Effector CD8-positive, alpha-beta T cell (primary cell): ENCODE results near the gene SMC6.

ENCODE experiments used
- DNase-seq: peaks from one replicate; lab custom pipeline; 2025; lab: John Stamatoyannopoulos, UW

SMC6 gene

DNA sequence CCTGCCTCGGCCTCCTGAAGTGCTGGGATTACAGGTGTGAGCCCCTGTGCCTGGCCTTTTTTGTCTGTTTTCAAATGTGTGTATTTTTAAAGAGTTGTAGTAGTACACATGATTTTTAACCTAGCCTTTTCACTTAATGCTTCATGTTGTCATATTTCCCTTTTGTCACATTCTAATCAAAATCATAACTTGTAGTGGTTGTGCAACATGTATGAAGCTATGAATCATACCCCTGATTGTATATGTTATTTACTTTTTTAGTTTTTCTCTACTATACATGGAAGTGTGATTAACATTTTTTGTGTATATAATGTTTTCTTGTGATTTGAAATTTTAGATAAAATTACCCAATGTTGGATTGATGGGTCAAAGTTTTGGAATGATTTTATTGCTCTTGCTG lies 8.8 kb upstream of the SMC6 start:
- DNase-seq, result no peak

DNA sequence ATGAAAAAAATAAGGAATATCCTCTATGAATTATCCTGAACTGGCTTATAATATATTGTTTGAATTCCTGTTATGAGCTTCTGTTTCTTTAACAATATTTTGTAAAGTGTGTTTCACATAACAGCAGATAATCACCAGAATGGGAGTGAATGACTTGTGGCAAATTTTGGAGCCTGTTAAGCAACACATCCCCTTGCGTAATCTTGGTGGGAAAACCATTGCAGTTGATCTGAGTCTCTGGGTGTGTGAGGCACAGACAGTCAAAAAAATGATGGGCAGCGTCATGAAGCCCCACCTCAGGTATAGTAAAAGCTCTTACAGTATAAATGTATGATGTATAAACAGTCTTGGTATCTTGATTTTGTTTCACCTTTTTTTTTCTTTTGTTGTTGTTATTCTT lies 6.2 kb upstream of the SMC6 start:
- DNase-seq, result no peak

DNA sequence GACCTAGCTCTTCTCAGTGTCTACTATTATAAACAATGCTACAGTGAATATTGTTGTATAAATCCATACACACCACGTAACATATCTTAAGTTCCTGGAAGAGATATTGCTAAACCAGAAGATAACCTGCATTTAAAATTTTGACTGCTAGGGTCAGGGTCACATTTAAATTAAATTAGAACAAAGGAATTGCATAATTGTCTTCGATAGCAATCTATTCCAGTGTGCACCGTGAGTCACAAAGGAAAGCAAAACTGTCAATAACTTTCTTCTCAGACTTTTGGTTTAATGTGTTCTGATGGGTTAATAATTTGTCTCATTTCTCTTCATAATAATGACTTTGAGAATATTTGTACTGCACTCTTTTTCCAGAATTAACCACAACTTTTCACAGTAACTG lies 4.5 kb upstream of the SMC6 start:
- no peak for DNase-seq

DNA sequence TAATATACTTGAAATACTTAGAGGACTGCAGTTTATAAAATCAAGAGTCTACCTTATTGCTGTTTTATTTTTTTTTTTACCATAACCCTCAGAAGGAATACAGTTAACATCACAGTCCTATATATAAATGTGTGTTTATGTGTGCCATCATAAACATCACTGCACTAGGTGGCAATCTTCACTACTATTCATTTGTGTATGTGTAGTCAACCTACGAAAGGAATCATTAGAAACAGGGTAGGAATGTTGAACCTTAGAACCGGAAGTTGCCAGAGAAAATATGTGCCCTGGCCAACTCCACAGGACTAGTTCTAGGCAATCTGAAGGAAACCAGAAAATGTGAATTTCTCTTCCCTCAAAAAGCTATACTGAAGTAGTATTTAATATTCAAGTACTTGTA lies 3.7 kb upstream of the SMC6 start:
- DNase-seq, result no peak

DNA sequence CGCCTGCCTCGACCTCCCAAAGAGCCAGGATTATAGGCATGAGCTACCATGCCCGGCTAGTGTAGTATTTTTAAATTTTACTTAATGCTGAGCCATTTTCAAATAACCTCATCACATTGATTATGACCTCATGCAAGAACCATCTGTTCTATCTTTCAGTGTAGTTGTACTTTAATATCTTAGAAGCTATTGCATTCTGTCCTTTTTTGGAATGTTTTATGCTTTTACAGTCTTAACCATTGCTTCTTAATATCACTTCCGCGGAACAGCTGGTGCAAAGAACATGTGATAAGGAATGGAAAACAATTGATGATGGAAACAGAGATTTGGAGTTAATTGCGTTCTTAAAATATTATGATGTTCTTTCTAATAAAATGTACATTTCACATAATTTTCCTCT lies 3.1 kb upstream of the SMC6 start:
- DNase-seq, result no peak

DNA sequence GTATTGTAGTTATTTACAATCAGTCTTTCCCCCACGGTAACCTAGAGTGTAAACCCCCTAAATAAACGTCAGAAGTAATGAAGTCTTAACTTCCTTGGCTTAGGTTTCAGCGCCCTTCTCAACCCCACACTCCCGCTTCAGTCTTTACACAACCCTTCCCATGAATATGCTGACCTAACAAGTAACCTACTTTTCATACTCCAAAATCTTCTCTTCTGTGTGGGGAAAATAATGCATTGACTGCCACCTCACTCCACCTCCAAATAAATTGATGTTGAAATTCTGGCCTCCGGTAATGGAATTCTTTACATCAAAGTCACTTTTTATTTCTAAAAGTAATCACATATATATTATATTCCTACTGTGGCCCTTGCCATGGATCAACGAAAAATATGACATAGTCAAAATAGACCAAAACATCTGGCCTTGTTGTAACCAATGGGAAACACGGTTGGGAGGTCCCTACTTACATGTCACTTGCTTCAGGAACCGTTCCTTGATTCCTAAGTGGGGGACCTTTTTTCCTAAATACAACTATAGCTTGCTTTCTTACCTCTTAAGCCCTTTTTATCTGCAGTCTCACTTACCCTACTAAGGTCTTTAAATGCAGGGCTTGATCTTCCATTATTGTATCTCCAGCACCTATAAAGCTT lies 1.3 kb upstream of the SMC6 start:
- DNase-seq, result no peak

DNA sequence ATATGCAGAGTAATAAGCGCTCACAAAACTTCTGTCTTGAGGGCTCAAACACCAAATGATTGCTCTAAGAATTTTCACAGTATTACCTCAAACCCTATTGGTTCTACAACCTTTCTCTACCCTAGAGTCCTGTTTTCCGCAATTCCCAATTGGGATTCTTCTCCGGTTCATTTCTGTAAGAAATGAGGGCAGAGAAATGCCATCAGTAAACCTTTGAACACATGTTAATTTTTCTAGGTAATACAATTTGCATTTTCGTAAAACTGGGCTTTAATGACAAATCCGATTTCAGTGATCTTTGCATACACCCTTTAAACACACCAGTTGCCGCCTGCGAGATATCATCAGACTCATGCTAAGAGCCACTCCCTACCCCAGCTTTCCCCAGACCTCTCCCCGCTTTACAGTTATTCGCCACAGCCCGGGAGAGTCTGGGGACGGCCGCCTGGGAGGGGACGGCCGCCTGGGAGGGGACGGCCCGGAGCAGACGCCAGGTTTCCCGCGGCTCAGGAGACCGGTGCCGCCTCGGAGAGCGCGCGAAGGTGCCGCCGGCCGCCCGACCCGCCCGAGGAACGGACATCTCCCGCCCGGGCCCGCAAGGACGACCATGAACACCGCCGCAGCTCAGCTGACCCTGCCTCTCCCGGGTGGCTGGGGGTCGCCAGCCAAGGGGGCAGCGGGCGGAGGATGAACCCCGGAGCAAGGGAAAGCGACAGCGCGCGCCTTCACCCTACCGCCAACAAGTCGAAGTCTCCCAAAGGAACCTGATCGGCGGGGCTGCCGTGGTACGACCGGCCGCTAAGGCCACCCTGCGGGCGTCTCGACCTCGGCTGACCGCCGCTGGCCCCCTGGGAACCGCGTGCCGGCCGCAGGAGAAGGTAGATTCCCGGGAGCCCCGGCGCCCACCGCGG lies 463 bp downstream of the SMC6 start:
- peak; percentile 28 for DNase-seq

DNA sequence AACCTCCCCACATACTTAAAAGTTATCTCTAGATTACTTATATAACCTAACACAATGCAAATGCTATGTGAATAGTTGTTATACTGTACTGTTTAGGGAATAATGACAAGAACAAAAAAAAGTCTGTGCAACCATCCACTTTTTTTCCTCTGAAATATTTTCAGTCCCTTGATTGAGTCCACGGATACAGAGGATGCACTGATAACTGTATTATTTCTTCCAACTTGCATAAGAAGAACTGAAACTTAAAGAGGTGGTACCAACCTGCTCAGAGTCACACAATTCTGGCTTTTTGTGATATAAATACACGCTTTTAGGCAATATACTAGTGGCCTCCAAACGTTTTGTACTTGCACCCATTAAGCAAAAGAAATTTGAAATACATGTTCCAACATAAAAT lies 1.4 kb downstream of the SMC6 start:
- DNase-seq, result no peak

DNA sequence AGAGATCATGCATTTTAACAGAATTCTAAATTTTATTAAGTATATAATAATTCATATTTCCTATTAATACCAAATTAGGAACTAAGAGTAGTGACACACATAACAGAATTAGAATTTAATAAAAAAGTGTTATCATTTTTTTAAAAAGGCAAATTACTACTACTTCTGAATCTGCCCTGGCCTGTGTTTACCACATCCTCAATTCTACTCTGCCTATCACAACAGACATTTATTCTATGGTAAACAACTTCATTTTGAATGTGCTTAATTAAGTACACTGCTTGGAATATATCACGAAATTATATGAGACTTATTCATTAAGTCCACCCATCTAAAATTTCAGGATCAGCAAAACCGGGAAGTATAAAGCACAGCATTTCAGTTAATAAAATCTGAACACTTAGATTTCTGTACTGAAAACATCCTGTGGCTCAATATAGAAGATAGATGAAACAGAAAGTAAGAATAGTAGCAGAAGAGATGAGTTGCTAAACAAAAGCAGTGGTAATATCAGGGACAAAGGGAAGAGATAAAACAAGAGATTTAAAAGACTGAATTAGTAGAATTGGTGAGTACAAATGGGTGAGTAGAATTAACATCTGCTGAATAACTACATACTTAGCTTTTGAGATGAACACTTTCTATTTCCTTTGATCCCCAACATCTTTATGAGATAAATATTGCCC lies 3.7 kb downstream of the SMC6 start:
- no peak for DNase-seq

DNA sequence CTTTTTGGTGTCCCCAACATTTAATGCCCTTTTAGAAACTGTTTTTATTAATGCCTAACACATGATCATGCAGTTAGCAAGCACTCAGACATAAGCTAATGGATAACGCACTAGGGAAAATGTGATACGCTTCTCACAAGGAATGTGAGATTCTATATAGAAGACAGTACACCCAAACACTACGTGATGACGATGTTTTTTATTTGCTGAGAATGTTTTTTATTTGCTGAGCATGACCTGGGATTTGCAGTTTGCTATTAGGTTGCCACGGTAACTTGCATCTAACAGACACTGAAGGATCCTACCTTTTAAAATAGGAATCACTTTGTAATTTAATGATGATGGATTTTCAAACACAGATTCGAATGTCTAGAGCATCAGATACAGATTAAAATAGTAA lies 4.9 kb downstream of the SMC6 start:
- DNase-seq, result no peak

DNA sequence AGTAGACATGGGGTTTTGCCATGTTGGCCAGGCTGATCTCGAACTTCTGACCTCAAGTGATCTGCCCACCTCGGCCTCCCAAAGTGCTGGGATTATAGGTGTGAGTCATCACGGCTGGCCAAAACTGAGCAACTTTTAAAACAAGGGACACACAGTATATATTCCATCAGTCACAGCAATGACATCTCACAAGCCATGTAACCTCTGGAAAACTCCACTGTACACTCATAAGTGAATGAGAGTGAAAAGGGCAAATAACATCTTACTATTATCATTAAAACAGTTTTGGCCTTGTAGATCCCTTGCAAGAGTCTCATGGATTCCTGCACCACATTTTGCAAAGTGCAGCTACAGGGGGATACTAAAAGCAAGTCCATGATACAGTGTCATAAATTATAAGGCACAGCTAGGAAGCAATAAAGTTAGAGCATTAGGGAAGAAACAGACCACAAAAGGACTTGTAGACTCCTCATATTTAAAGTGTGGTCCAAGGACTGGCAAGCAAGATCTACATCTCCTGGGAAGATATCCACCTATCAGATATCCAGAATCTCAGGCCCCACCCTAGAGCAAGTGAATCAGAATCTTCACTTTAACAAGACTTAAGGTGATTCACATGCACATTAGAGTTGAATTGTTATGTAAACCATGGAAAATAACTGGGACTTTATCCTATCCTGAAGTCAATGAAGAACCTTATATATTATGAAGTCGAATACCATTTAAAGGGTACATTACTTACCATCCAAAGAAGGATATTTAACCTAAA lies 5.7 kb downstream of the SMC6 start:
- no peak for DNase-seq

DNA sequence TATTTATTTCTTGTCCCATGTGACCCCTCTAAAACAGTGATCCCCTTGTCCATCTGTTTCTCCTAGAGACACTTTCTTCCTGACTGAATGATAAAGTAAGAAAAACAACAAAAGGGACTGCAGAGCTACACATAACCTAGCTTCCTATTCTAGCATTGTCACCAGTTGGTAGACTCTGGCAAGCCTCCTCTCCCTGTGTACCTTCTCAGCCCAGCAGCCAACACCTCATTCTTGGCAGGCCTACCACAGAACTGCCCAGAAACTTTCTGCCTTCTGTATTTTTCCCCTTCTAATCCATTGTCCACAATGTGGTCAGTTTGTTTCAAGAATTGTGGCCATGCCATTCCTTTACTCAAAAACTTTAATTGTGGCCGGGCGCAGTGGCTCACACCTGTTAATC lies 13.4 kb downstream of the SMC6 start:
- no peak for DNase-seq

DNA sequence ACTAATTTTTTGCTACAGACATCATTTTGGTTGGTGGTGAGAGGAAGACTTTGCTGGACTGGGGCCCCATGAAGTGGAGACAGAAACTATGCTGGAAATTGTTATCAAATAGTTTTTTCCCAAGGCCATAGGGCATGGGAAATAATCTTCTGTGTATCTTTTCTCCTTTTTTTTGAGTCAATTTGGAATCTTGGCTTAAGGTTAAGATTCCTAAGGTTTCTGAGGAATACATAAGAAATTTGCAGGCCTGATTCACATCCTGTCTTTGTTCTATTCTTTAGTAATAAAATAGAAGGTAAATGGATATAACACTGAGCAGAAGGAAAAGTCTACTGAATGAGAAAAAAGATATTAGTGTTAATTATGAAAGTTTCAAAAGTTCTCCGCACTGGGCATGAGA lies 16.6 kb downstream of the SMC6 start:
- no peak for DNase-seq

DNA sequence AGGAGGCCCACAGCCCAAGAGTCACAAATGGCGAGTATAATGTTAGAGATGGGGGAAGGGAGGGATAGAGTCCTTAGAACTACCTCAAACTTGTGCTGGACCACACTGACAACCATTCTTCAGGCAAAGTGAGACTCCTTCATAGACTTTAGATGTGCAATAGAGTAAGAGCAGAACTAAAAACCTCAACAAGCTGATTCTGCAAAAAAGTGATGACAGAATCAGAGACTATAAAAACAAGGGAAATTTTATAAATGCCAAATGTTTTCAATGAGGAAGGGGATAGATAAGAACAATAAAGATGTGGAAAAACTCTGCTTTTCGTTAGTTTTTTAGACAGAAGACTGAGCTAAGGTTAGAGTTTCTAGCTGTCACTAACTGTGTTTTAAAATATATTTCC lies 17.7 kb downstream of the SMC6 start:
- no peak for DNase-seq

DNA sequence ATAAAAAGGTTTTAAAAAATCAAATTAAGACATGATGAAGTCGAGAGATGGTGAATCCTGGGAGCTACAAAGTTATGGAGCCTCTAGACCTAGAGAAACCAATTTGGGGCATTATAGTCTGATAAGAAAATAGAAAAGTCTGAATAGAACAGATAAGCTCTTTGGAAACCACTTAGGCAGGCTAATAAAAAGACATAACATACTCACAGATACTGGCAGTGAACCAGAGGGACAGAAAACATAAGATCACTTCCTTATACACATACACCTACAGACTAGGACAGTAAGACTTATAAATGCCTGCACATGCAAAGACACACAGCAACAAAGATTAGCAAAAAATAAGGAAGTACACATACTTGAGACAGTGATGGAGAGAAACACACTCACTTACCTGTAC lies 20.0 kb downstream of the SMC6 start:
- DNase-seq, result no peak

DNA sequence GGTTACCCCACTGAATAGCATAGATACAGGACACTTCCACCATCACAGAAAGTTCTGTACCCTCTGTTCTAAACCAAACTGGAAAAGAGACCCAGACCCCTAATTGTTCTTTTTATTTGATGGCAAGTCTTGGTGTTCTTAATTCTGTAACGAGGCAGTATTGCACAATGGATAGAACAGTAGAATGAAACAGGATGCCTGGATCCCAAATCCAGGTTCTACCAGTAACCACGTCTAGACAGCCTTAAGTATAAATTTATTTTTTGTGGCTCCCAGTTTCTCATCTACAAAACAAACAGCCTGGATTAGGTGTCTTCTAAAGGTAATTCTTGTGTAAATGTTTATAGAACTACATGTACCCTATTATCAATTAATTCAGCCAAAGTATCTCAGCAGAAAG lies 23.7 kb downstream of the SMC6 start:
- DNase-seq, result no peak

DNA sequence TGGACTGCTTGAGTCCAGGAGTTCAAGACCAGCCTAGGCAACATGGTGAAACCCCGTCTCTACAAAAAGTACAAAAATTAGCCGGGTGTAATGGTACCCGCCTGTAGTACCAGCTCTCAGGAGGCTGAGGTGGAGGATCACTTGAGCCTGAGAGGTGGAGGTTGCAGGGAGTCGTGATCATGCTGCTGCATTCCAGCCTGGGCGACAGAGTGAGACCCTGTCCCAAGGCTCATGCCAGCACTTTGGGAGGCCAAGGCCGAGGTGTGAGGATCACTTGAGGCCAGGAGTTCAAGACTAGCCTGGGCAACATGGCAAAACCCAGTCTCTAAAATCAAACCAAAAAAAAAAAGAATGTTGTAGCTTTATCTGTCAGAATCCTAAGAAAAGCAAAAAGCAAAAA lies 25.4 kb downstream of the SMC6 start:
- DNase-seq, result no peak

DNA sequence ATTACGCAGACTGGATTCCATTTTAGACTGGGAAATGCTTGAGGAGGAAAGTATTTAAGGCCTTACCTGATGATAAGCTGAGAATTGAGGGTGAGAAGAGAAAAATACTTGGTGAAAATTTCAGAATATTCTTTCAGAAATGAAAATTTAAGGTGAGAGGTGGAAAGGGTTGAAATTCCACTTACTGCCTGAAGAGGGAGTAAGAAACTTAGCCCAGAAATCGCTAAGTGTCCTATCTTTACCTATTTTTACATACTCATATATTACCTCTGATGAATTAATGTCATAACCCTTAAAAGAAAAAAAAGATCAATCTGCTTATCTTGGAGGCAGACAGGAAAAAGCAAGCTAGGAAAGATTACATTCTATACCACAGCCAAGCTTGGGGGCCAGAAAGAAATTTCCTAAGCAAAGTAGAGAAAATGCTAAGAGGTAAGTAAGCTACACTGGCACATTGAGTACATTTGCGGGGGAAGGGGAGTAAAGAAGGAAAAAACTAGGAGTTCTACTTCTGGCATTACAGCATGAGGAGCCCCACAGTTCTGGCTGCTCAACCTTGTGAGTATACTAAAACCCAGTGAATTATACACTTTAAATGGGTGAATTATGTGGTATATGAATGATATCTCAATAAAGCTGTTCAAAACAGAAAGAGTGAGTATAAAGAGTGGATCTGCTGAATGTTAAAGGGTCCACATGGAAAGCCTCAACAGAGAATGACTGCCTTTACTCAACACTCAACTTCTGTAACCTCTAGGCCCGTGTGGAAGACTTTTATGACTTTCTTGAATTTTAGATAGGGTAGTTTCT lies 33.8 kb downstream of the SMC6 start:
- no peak for DNase-seq

DNA sequence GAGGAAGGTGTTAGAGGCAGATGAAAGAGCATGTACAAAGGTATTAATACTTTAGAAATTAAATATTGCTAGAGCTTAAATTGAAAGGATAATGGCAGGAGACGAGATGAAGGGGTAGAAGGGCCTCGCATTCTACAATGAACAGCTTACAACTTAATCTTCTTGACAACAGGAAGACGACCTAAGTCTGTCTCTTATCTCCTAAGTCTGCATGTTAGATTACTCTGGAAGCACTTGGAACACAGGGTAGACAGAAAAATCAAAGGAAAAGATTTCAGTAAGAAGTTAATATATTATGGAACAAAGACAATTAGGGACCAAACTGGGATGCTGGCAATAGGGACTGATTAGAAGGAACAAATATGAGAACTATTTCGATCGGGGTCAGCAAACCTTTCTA lies 34.9 kb downstream of the SMC6 start:
- DNase-seq, result no peak

DNA sequence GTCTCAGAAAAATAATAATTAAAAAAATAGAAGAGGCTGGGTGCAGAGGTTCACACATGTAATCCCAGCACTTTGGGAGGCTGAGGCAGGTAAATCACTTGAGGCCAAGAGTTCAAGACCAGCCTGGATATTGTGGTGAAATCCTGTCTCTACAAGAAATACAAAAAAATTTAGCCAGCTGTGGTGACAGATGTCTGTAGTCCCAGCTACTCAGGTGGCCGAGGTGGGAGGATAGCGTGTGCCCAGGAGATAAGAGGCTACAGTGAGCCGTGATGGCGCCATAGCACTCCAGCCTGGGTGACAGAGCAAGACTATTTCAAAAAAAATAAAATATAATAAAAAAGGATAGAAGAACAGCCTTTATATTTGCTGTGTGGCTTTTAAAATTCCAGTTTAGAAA lies 35.9 kb downstream of the SMC6 start:
- no peak for DNase-seq

DNA sequence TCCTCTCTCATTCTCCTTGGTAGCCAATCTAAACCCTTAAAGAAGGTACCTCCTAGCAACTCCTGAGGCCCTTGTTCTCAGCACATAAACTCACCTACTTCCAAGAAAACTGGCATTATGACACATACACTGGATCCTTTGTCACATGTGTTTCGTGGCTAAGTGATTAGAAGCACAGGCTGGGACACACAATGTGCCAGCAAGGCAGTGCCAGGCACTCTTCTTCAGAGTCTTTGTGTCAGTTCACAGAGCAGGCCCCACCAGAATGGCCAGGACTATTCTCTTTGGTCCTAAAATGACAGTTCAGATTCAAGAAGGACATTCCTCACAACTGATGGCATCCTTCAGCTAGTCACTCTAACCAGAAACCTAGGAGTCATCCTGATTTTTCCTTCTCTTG lies 40.3 kb downstream of the SMC6 start:
- DNase-seq, result no peak
